ENCODE results near the gene MARS1. TPM values are rescaled to one million over a fixed set of nuclear protein-coding genes. Genes with fewer than 3 reads are reported as not detected.

Gene MARS1
- total and polyA plus RNA-seq, 8 donors, result 35.1 to 1,821 (median 61.7) TPM

Small RNA genes lying within 50 kb of the gene (small RNA-seq; reads per million reads assigned to genes)
- gene MIR616, result 0 to 0.20 (median 0) reads per million in 4 donors

Other genes starting within 250 kb of the MARS1 start
- gene STAC3, start 236.9 kb upstream of the MARS1 start, total RNA-seq, result 1 to 10 TPM in 2 of 5 donors, under 1 TPM in 2, not detected in 1; 0.55 to 5.1 (median 1.6) TPM
- gene STAC3, start 236.9 kb upstream of the MARS1 start, polyA plus RNA-seq, result 1 to 10 TPM; 1.3 to 3.8 (median 3.5) TPM
- 10 to 100 TPM; 22.8 to 64.3 (median 30.5) TPM for gene R3HDM2, start 57.0 kb upstream of the MARS1 start, total RNA-seq
- 10 to 100 TPM; 12.4 to 18.6 (median 13.9) TPM for gene R3HDM2, start 57.0 kb upstream of the MARS1 start, polyA plus RNA-seq
- under 1 TPM in 1 of 5 donors, not detected in 4; 0.37 TPM for gene INHBC, start 53.3 kb upstream of the MARS1 start, total RNA-seq
- not detected for gene INHBC, start 53.3 kb upstream of the MARS1 start, polyA plus RNA-seq
- not detected for gene INHBE, start 32.8 kb upstream of the MARS1 start, total RNA-seq
- not detected for gene INHBE, start 32.8 kb upstream of the MARS1 start, polyA plus RNA-seq
- 1 to 10 TPM in 1 of 5 donors, under 1 TPM in 4; 0.14 to 4.0 (median 0.58) TPM for gene GLI1, start 28.3 kb upstream of the MARS1 start, total RNA-seq
- 1 to 10 TPM in 2 of 3 donors, under 1 TPM in 1; 0.53 to 2.7 (median 1.7) TPM for gene GLI1, start 28.3 kb upstream of the MARS1 start, polyA plus RNA-seq
- gene ARHGAP9, start 8.2 kb upstream of the MARS1 start, total RNA-seq, result 10 to 100 TPM in 1 of 5 donors, 1 to 10 TPM in 3, not detected in 1; 2.3 to 28.1 (median 5.8) TPM
- gene ARHGAP9, start 8.2 kb upstream of the MARS1 start, polyA plus RNA-seq, result 10 to 100 TPM in 1 of 3 donors, 1 to 10 TPM in 2; 5.8 to 11.1 (median 7.5) TPM
- 100 to 1,000 TPM in 1 of 5 donors, 10 to 100 TPM in 3, 1 to 10 TPM in 1; 7.5 to 159 (median 36.2) TPM for gene DDIT3, start 32.4 kb downstream of the MARS1 start, total RNA-seq
- gene DDIT3, start 32.4 kb downstream of the MARS1 start, polyA plus RNA-seq, result 10 to 100 TPM; 49.7 to 83.4 (median 68.7) TPM
- gene MBD6, start 34.8 kb downstream of the MARS1 start, total RNA-seq, result 100 to 1,000 TPM in 1 of 5 donors, 10 to 100 TPM in 3, 1 to 10 TPM in 1; 4.8 to 129 (median 32.2) TPM
- gene MBD6, start 34.8 kb downstream of the MARS1 start, polyA plus RNA-seq, result 10 to 100 TPM; 23.2 to 30.9 (median 28.7) TPM
- gene DCTN2, start 59.1 kb downstream of the MARS1 start, total RNA-seq, result 100 to 1,000 TPM in 3 of 5 donors, 10 to 100 TPM in 2; 28.6 to 177 (median 102) TPM
- 100 to 1,000 TPM in 2 of 3 donors, 10 to 100 TPM in 1; 90.0 to 168 (median 110) TPM for gene DCTN2, start 59.1 kb downstream of the MARS1 start, polyA plus RNA-seq
- 1 to 10 TPM in 4 of 5 donors, not detected in 1; 1.3 to 2.3 (median 1.6) TPM for gene KIF5A, start 62.0 kb downstream of the MARS1 start, total RNA-seq
- gene KIF5A, start 62.0 kb downstream of the MARS1 start, polyA plus RNA-seq, result under 1 TPM; 0.19 to 0.40 (median 0.31) TPM
- 100 to 1,000 TPM in 1 of 5 donors, 10 to 100 TPM in 4; 15.9 to 116 (median 46.1) TPM for gene PIP4K2C, start 103.1 kb downstream of the MARS1 start, total RNA-seq
- gene PIP4K2C, start 103.1 kb downstream of the MARS1 start, polyA plus RNA-seq, result 10 to 100 TPM; 14.1 to 39.7 (median 20.1) TPM
- gene DTX3, start 116.8 kb downstream of the MARS1 start, total RNA-seq, result 10 to 100 TPM in 3 of 5 donors, 1 to 10 TPM in 2; 5.2 to 49.6 (median 14.3) TPM
- gene DTX3, start 116.8 kb downstream of the MARS1 start, polyA plus RNA-seq, result 10 to 100 TPM; 14.6 to 26.9 (median 17.1) TPM
- gene ARHGEF25, start 123.4 kb downstream of the MARS1 start, total RNA-seq, result 100 to 1,000 TPM in 1 of 5 donors, 10 to 100 TPM in 4; 18.7 to 220 (median 31.8) TPM
- 10 to 100 TPM; 22.5 to 48.4 (median 24.8) TPM for gene ARHGEF25, start 123.4 kb downstream of the MARS1 start, polyA plus RNA-seq
- 1 to 10 TPM in 1 of 5 donors, not detected in 4; 1.1 TPM for gene B4GALNT1, start 145.1 kb downstream of the MARS1 start, total RNA-seq
- gene B4GALNT1, start 145.1 kb downstream of the MARS1 start, polyA plus RNA-seq, result under 1 TPM; 0.31 to 0.75 (median 0.60) TPM
- gene OS9, start 206.1 kb downstream of the MARS1 start, total RNA-seq, result 100 to 1,000 TPM; 135 to 408 (median 192) TPM
- 100 to 1,000 TPM in 2 of 3 donors, 10 to 100 TPM in 1; 85.8 to 171 (median 137) TPM for gene OS9, start 206.1 kb downstream of the MARS1 start, polyA plus RNA-seq

Data from stomach (tissue), 8 donors.